Central memory CD4-positive, alpha-beta T cell (primary cell): ENCODE measurements around the gene C5.
"Not testable (repeated sequence)": the region's sequence is repeated elsewhere in the genome, so short reads cannot be mapped to it uniquely, and the experiment has no call there.

ENCODE experiments used
- DNase-seq: peaks from one replicate; pipeline ENCODE4 v3.0.0; 2022

Gene C5

GRCh38 chr9:120977321-120977720 lies 72.8 kb downstream of the C5 start:
- DNase-seq: no peak

GRCh38 chr9:120974921-120975320 lies 75.2 kb downstream of the C5 start:
- DNase-seq: no peak

GRCh38 chr9:120974181-120974580 lies 75.9 kb downstream of the C5 start:
- no peak for DNase-seq

GRCh38 chr9:120971938-120972337 lies 78.1 kb downstream of the C5 start:
- DNase-seq: no peak

GRCh38 chr9:120971471-120971870 lies 78.6 kb downstream of the C5 start:
- not testable (repeated sequence) for DNase-seq

GRCh38 chr9:120970244-120970643 lies 79.8 kb downstream of the C5 start:
- no peak for DNase-seq

- DNase-seq: no peak
Observed at GRCh38 chr9:120966013-120966369, 84.1 kb downstream of the C5 start.

- no peak for DNase-seq
Observed at GRCh38 chr9:120965344-120966012, 84.6 kb downstream of the C5 start.

GRCh38 chr9:120961936-120962335 lies 88.1 kb downstream of the C5 start:
- DNase-seq: no peak

GRCh38 chr9:120960001-120960400 lies 90.1 kb downstream of the C5 start:
- no peak for DNase-seq

- DNase-seq: no peak
Observed at GRCh38 chr9:120956862-120957261, 93.2 kb downstream of the C5 start.

GRCh38 chr9:120951960-120952618 lies 98.0 kb downstream of the C5 start:
- DNase-seq: no peak

- no peak for DNase-seq
Observed at GRCh38 chr9:120950421-120951388, 99.4 kb downstream of the C5 start.

GRCh38 chr9:120949290-120949689 lies 100.8 kb downstream of the C5 start:
- no peak for DNase-seq

GRCh38 chr9:120948824-120949223 lies 101.3 kb downstream of the C5 start:
- no peak for DNase-seq

GRCh38 chr9:120947222-120947621 lies 102.9 kb downstream of the C5 start:
- DNase-seq: no peak

- no peak for DNase-seq
Observed at GRCh38 chr9:120946259-120946658, 103.8 kb downstream of the C5 start.

GRCh38 chr9:120944948-120945347 lies 105.1 kb downstream of the C5 start:
- no peak for DNase-seq

GRCh38 chr9:120944434-120944843 lies 105.6 kb downstream of the C5 start:
- no peak for DNase-seq

- DNase-seq: no peak
Observed at GRCh38 chr9:120942186-120943001, 107.7 kb downstream of the C5 start.

- no peak for DNase-seq
Observed at GRCh38 chr9:120941046-120941770, 108.9 kb downstream of the C5 start.

- no peak for DNase-seq
Observed at GRCh38 chr9:120940573-120940972, 109.5 kb downstream of the C5 start.
